Frontal cortex (tissue), 4 donors: ENCODE measurements around the gene TMEM141. TPM values are rescaled to one million over a fixed set of nuclear protein-coding genes. Genes with fewer than 3 reads are reported as not detected.
A peak's percentile ranks its signal among the peaks of the same experiment; 100 is the strongest.

Experiments used
- DNase-seq, 2 donors: peaks; one replicate each; pipeline ENCODE4 v3.0.0; 2012; ENCODE audit warnings: low spot score in 2 of 2
- FAIRE-seq: peaks from 2 replicates; lab custom pipeline; 2012; peaks lifted over from hg19 to GRCh38; lab: Jason Lieb, UNC
- total RNA-seq: library from RNA; depleted of rRNA; stranded (reverse); fragments of >200 nt; gene quantifications from one replicate; pipeline ENCODE4 v1.2.3, GENCODE V29; 2014
- donor health status: control.
- donor health status: control.
- donor health status: control.

TMEM141 gene
- 17.1 TPM for total RNA-seq

GRCh38 chr9:136790640-136791515 is at the start of gene TMEM141:
TSS of gene TMEM141 (plus strand) at chr9:136791344. CDS start at chr9:136791371, 27 bp downstream.
- FAIRE-seq (no peak), DNase-seq (peak; percentile 98 to 100)

GRCh38 chr9:136741883-136742571 is 49.1 kb upstream of the TMEM141 start:
- no peak for DNase-seq
- FAIRE-seq: no peak

GRCh38 chr9:136742591-136743391 is 48.4 kb upstream of the TMEM141 start, which contains the start of gene LCN10:
TSS of gene LCN10 (minus strand) at chr9:136742940. CDS start at chr9:136742903, 37 bp downstream.
- DNase-seq (no peak), FAIRE-seq (no peak)

GRCh38 chr9:136743639-136744211 is 47.4 kb upstream of the TMEM141 start:
- no peak for DNase-seq
- FAIRE-seq: no peak

GRCh38 chr9:136744773-136745172 is 46.4 kb upstream of the TMEM141 start:
- DNase-seq (no peak), FAIRE-seq (no peak)

- DNase-seq (no peak), FAIRE-seq (no peak)
Observed at GRCh38 chr9:136745389-136746154, 45.6 kb upstream of the TMEM141 start.

GRCh38 chr9:136746155-136746490 is 45.0 kb upstream of the TMEM141 start:
- DNase-seq (no peak), FAIRE-seq (no peak)

GRCh38 chr9:136746621-136747020 is 44.5 kb upstream of the TMEM141 start:
- FAIRE-seq: no peak
- no peak for DNase-seq

GRCh38 chr9:136747161-136748060 is 43.7 kb upstream of the TMEM141 start:
- FAIRE-seq (no peak), DNase-seq (no peak)

- FAIRE-seq: no peak
- no peak for DNase-seq
Observed at GRCh38 chr9:136748201-136748600, 42.9 kb upstream of the TMEM141 start, which contains the start of gene LCN6. TSS of gene LCN6 (minus strand) at chr9:136748525. CDS start at chr9:136748483, 42 bp downstream.

GRCh38 chr9:136748666-136749611 is 42.2 kb upstream of the TMEM141 start:
- no peak for DNase-seq
- no peak for FAIRE-seq

GRCh38 chr9:136750526-136750925 is 40.6 kb upstream of the TMEM141 start:
- FAIRE-seq (no peak), DNase-seq (no peak)

GRCh38 chr9:136751244-136751643 is 39.9 kb upstream of the TMEM141 start:
- FAIRE-seq (no peak), DNase-seq (no peak)

GRCh38 chr9:136751814-136752213 is 39.3 kb upstream of the TMEM141 start:
- no peak for DNase-seq
- no peak for FAIRE-seq

- DNase-seq (no peak), FAIRE-seq (no peak)
Observed at GRCh38 chr9:136753371-136754058, 37.6 kb upstream of the TMEM141 start.

GRCh38 chr9:136754059-136754572 is 37.0 kb upstream of the TMEM141 start:
- DNase-seq (no peak), FAIRE-seq (no peak)
